ENCODE data around the gene HAAO. TPM values are rescaled to one million over a fixed set of nuclear protein-coding genes. Genes with fewer than 3 reads are reported as not detected.
"Not testable (repeated sequence)": the region's sequence is repeated elsewhere in the genome, so short reads cannot be mapped to it uniquely, and the experiment has no call there.

Gene HAAO
- total RNA-seq, 1 donor from 2014 or later, result not detected

DNA sequence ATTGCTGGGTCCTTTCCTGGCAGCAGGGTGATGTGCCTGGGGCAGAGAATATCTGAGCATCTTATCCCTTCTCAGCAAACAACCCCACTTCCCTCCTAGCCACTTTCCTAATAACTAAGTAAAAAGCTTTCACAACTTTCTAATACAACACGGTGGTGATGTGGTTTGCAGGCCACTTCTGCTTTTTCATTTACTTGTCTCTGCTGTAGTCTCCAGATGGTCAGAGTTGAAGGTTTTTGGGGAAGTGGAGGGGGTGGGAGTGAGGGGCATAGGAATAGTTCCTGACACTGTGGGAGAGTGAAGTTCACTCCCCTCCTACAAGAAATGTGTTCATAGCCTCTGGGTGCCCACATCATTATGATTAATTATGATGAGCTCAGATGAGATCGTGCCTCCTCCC, 40.1 kb downstream of the HAAO start:
- DNase-seq (ENCODE audit: low read depth in 2 of 2), result no peak

- DNase-seq (ENCODE audit: low read depth in 2 of 2), result no peak
Observed at GRCh38 chr2:42748840-42749239, 43.5 kb downstream of the HAAO start.

DNA sequence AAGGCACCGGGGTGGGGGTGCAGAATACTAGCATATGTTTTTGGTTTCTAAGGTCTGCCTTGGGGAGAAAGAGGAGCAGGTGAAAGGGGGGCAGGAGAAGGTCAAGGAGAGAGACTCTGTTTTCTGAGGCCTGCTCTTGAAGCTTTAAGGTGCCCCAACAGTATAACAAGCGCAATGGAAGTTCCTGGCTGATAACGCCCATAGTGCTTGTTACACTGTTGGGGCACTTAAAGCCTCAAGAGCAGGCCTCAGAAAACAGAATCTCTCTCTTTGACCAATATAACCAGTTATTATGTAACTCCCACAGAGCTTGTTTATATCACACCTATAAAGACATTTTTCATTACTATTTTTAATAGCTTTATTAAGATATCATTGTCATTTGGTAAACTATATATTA, 45.0 kb downstream of the HAAO start:
- DNase-seq (ENCODE audit: low read depth in 2 of 2), result no peak

- DNase-seq (ENCODE audit: low read depth in 2 of 2), result no peak
Observed at GRCh38 chr2:42744545-42745082, 47.8 kb downstream of the HAAO start.

GRCh38 chr2:42743659-42743990, 48.8 kb downstream of the HAAO start:
- no peak for DNase-seq (ENCODE audit: low read depth in 2 of 2)

DNA sequence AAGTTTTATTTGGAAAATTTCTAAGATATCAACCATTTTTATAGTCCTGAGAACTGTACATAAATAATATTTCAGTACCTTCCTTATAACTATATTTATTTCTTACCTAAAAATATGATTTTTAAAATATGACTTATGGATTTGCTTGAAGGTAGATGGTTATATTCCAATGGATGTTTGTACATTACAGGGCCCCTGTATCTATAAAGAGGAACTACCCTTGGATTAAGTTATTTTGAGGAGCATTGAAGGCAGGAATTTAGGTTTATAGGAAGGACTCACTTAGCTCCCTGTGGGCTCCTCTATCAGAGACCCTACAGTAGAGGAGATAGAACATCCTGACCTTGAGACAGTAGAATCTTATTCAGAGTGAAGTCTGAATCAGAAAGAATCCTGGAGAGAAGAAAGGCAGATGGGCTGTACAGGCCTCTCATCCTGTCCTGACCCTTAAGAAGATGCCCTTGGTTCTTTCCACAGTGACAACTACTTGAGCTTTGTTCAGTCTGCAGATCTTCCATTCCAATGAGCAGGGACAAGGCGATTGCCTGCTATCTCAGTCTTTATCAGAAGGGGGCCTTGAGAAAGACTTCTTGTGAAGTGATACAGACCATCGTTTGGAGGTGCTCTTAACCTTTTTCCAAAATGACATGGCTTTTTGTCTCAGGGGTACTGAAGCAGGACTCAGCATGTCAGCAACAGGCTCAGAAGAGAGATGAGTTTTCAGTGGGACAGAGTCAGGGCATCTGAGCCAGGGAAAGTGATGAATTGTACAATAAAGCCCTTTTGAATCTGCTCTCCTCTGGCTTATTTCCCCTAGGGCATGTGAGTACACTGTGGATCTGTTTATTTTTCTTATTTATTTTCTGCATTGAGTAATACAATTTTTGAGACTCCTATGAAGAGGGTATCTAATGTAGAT, 49.4 kb downstream of the HAAO start:
- no peak for DNase-seq (ENCODE audit: low read depth in 2 of 2)

DNA sequence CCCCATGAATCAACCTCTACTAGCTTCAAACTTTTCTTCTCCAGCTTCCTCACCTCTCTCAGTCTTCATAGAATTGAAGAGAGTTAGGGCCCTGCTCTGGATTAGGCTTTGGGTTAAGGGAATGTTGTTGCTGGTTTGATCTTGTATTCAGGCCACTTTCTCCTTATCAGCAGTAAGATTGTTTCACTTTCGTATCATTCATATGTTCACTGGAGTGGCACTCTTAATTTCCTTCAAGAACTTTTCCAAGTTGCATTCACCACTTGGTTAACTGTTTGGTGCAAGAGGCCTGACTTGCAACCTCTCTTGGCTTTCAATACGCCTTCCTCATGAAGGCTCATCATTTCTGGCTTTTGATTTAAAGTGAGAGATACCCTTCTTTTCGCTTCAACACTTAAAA, 51.2 kb downstream of the HAAO start:
- no peak for DNase-seq (ENCODE audit: low read depth in 2 of 2)

DNA sequence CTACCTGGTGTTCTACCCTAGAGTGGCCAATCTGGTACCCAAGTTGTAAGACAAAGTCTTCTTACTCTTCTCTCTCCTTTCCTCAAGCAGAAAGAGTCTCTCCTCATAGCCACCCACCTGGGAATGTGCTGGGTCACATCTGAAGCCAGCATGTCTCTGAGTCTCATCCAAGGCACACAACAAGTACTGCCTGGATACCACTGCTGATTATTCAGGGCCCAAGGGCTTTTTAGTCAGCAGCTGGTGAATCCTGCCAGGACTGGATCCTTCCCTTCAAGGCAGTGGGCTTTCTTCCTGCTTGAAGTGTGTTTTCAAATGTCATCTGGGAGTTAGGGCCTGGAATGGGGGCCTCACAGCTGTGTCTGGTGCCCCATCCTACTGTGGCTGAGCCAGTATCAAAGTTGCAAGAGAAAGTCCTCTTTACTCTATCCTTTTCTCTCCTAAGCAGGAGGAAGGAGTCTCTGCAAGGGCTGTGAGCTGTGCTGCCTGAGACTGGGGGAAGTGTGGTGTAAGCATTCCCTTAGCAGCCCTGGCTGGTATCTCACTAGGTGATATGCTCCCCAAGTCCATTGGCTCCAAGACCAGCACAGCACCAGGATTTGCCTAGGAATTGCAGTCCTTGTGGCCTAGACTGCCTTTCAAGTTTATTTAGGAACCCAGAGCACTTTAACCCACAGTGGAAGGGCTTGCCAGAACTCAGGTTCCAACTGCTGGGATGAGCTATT, 55.6 kb downstream of the HAAO start:
- no peak for DNase-seq (ENCODE audit: low read depth in 2 of 2)

GRCh38 chr2:42733852-42734251, 58.5 kb downstream of the HAAO start:
- no peak for DNase-seq (ENCODE audit: low read depth in 2 of 2)

DNA sequence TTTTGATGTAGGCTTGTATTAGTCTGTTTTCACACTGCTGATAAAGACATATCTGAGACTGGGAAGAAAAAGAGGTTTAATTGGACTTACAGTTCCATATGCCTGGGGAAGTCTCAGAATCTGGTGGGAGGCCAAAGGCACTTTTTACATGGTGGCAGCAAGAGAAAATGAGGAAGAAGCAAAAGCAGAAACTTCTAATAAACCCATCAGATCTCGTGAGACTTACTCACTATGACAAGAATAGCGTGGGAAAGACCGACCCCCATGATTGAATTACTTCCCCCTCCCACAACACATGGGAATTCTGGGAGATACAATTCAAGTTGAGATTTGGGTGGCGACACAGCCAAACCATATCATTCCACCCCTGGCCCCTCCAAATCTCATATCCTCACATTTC, 61.1 kb downstream of the HAAO start:
- DNase-seq (ENCODE audit: low read depth in 2 of 2), result not testable (repeated sequence)

GRCh38 chr2:42726680-42727079, 65.7 kb downstream of the HAAO start:
- DNase-seq (ENCODE audit: low read depth in 2 of 2), result no peak

GRCh38 chr2:42725657-42726056, 66.7 kb downstream of the HAAO start:
- no peak for DNase-seq (ENCODE audit: low read depth in 2 of 2)

GRCh38 chr2:42724886-42725285, 67.5 kb downstream of the HAAO start:
- DNase-seq (ENCODE audit: low read depth in 2 of 2), result no peak

DNA sequence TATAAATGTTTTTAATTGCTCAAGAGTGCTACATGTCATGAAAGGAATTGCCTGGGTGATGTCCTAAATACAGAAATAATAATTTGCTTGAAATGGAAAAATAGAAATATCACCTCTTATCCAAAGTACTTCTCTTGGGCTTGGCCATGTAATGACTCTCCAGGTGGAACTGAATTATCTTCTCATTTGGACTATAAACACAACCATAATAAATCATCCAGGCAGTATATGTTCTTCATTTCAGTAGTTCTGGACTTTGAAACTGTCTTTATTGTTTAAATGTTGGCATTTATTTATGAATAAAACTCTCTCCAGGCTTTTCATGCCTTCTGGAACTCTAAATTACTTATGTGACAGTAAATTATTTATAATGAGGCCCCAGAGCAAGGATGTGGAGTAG, 68.9 kb downstream of the HAAO start:
- DNase-seq (ENCODE audit: low read depth in 2 of 2), result no peak

DNA sequence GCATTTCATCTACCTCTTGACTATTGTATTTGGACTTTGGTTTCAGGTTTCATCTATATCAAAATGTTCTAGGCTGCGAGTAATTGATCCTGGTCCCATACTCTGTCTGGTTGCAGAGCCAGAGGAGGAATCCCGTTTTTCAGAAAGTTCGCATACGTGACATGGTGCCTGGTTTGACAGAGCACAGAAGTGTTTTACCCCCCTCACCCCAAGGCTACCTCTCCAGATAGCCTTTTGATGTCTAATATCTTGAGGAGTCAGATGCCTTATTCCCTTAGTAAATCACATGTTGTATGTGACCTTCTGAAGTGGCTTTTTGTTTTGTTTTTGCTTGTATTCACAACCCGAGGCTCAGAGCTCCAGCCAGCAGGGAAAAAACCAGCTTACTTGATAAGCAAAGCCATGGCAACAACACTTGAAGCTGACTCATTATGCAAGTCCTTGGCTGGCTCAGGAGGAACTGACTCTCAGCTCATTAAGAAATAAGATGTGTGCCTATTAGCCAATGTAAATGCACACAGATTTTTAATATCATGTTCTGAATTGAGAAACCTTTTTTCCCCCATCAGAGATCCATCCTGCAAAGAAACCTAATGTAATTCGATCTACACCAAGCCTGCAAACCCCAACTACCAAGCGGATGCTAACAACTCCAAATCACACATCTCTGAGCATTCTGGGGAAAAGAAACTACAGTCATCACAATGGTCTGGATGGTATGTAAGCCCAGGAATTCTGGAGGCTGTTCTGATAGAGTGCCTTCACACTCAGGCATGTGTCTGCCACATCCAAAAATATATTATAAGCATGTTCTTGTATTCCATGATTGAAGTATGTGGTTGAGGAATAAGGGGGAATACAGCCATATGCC, 69.8 kb downstream of the HAAO start:
- DNase-seq (ENCODE audit: low read depth in 2 of 2), result peak in 1 of 2 donors; percentile 74

DNA sequence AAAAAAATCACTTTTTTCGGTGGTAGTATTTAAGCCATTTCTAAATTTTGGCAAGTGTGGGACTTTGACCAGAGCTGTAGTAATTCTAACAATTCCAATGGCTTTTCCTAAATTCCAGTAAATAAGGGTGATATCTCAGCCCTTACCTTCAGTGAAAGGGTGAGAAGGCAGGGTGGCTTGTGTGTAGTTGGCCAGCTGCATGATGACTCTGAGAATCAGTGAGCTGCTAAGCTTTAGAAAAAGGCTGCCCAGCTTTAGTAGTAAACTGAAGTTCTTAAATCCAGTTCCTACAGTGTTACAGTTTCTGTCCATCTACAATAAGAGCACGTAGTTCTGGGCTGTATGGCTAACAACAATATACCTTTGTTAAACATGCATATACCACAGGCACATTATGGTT, 70.5 kb downstream of the HAAO start:
- no peak for DNase-seq (ENCODE audit: low read depth in 2 of 2)

Other genes with a start within 250 kb of the HAAO start
- 15.8 and 20.2 TPM in 2 replicates for gene MTA3, start 224.0 kb downstream of the HAAO start, total RNA-seq
- not detected in 2 replicates for gene OXER1, start 28.4 kb downstream of the HAAO start, total RNA-seq